NCI-H1417 treated with DMSO at 0.1 percent for 48 hours (cell line): Measurements from ENCODE around the gene MRS2.

Experiments
- DNase-seq: peaks from one replicate; lab custom pipeline; 2025; lab: John Stamatoyannopoulos, UW

MRS2 gene

GRCh38 chr6:24431045-24431451 is 28.3 kb downstream of the MRS2 start:
- no peak for DNase-seq

- DNase-seq, result no peak
Measured at GRCh38 chr6:24432611-24433010, 29.9 kb downstream of the MRS2 start.

- DNase-seq, result no peak
Measured at GRCh38 chr6:24436979-24437378, 34.2 kb downstream of the MRS2 start.

DNA sequence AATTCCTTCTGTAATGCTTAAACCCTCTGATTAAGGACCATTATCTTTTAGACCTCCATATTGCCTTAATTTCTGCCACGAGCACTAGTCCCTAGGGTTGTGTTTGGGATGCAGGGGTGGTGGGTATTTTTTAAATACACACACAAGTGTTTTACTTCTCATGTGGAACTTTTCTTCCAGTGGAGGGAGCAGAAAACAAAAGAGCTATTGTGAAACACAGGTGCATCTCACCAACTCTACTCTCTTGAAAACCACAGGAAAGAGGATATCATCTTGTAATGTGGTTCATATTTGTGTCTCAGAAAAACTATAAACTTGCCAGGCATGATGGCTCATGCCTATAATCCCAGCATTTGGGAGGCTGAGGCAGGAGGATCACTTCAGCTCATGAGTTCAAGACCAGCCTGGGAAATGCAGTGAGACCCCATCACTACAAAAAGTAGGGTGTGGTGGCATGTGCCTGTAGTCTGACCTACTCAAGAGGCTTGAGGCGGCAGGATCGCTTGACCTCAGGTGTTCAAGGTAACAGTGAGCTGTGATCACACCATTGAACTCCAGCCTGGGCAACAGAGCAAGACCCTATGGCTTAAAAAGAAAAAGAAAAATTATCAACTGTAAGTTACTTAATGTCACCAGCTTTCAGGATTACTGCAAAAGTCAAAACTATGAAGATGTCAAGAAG is 37.3 kb downstream of the MRS2 start:
- no peak for DNase-seq

DNA sequence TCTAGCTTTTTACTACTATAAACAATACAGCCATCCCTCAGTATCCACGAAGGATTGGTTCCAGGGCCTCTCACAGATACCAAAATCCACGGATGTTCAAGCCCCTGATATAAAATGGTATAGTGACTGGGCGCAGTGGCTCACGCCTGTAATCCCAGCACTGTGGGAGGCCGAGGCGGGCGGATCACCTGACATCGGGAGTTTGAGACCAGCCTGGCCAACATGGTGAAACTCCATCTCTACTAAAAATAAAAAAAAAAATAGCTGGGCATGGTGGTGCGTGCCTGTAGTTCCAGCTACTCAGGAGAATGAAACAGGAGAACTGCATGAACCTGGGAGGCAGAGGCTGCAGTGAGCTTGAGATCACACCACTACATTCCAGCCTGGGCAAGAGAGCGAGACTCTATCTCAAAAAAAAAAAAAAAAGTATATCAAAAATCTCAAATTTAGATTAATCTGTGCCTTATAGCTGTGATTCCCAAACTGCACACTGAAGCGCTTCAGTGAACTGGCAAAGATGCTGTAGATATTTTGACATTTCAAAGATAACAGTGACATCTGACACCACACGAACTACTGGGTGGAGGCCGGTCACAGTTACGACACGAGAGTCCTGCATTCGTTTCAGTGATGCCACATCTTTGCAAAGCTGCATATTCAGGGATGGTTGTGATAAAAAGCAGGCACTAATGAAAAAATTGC is 38.3 kb downstream of the MRS2 start:
- no peak for DNase-seq

DNA sequence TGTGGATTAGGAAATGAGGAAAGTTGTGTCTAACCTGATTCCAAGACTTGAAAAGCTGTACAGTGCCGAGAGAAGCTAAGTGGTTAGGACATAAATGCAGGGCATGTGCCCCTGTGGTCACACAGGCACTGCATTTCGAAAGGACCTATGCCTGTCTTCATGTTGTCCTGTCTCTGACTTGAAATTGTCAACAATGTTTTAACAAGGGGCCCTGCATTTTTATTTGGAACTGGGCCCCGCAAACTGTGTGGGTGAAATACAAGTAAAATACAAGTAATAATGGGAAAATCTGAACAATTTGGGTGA is 38.8 kb downstream of the MRS2 start:
- DNase-seq, result no peak

DNA sequence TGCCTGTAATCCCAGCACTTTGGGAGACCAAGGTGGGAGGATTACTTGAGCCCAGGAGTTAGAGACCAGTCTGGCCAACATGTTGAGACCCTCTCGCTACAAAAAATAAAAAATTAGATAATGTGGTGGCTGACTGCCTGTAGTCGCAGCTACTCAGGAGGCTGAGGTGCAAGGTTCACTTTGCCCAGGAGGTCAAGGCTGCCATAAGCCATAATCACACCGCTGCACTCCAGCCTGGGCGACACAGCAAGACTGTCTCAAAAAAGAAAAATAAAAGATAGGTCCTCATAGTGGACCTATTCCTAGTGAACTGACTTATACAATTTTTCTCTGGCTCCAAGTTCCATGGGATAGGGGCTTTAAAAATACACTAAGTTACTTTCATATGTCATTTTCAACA is 41.9 kb downstream of the MRS2 start:
- no peak for DNase-seq

DNA sequence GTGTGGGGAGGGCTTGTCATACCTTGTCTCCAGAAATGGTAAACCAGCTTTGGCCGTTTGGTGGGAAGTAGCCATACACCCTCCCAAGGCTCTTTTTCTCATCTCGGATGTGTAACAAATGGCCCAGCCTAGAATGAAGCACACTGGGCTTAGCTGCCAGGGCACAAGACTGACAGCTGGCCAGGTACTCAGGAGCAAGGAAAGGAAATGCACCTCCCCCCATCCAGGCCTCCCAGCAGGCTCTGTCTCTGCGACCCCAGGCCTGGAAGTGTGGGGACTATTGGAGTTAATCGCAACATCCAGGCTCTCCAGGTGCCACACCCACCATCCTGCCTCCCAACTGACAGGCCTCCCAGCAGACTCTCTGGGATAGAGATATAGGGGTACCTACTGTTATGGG is 43.0 kb downstream of the MRS2 start:
- DNase-seq, result no peak

GRCh38 chr6:24446670-24447069 is 43.9 kb downstream of the MRS2 start:
- no peak for DNase-seq

DNA sequence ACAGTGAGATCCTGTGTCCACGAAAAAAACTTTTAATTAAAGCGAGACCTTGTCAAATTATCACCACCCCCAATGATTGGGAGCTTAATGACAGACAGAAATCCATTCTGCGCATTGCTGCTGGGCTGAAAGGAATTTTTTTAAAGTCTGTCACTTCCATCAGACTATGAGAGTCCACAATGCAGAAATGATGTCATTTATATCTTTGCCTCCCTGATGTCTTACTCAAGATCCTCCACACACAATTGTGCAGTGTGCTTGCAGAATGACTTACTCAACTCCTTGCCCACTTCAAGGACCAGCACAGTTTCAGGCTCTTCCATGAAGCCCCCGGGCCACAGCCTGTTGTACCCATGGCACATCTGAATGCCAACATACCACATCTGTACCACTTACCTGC is 45.7 kb downstream of the MRS2 start:
- no peak for DNase-seq

DNA sequence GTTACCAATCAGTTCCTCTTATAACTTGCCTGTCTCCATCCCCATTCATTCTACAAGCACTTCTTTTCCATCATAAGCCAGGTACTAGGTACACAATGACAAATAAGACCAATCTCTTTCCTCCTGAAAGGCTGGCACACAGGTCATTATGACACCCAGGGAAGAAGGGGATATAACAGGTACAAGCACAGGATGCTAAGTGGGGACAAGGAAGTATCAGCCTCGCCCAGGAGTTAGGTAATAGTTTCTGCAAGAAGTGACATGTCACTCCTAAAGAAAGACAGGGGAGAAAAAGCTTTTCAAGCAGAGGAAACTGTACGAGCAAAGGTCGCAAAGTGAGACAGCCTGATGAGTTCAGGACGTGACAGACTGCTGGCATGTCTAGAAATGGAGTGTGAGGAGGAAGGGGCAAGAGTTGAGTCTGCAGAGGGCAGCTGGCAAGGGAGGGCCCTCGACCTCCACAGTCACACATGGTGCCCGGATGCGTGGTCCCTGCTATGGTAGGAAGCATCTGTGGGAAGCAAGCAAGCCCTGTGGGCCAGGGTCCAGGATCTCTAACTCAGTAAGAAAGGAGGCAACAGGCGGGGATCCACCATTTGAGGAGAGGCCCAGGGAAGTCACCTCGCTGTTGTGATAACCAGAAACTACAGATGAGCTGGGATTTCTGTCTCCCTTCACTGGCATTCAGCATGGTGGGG is 46.2 kb downstream of the MRS2 start:
- DNase-seq, result no peak

- DNase-seq, result no peak
Measured at GRCh38 chr6:24451581-24452388, 49.0 kb downstream of the MRS2 start.

DNA sequence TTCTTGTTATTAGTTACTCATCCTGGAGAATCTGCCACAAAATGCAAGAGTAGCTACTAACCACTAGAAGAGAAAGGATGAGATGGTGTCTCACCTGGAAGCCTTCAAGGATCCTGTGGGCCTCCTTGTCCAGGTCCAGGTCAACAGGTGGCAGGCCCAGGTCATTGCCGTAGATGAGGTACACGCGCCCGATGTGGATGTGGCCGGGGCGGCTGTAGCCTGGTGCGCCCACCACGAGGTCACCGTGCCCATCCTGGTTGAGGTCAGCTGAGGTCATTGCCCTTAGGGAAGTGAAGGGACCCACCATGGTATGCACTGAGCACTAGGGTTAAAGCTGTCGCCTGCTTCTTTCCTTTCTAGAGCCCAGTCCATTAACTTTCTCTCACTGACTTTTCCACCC is 51.2 kb downstream of the MRS2 start:
- DNase-seq, result no peak

GRCh38 chr6:24454452-24454851 is 51.7 kb downstream of the MRS2 start:
- no peak for DNase-seq

DNA sequence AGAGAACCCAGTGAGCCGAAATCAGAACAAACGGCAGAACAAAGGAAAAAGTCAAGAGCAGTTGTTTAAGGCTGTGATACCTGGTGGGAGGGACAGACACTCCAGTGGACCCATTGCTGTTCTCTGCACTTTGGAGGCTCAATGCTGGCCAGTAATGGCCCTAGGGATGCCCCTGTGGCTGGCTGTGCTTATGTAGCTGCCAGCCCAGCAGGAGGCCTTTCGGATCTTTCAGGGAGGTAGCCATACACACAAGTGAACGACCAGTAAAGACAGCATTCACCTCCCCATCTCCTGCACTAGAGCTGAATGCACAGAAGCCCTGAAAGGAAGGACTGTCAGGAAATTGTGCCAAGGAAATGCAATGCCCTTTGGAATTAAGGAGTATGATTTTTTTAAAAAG is 52.3 kb downstream of the MRS2 start:
- DNase-seq, result no peak

DNA sequence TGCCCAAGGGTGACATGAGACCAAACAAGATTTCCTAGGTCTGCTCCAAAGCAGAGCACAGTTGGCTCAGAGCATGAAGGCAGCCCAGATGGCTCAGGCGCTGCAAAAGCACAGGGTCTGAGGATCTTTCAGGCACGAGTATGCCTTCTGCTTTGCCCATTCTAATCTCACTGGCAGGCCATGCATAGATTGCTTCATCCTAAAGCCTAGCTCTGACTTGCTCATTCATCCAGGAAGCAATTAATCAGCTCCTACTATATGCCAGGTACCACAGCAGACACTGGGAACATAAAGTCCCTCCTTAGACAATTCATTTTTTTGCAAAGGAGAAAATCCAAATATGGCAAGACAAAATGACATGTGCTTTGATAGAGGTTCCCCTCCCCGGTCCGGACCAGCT is 55.4 kb downstream of the MRS2 start:
- no peak for DNase-seq

- no peak for DNase-seq
Measured at GRCh38 chr6:24458941-24459340, 56.2 kb downstream of the MRS2 start.

DNA sequence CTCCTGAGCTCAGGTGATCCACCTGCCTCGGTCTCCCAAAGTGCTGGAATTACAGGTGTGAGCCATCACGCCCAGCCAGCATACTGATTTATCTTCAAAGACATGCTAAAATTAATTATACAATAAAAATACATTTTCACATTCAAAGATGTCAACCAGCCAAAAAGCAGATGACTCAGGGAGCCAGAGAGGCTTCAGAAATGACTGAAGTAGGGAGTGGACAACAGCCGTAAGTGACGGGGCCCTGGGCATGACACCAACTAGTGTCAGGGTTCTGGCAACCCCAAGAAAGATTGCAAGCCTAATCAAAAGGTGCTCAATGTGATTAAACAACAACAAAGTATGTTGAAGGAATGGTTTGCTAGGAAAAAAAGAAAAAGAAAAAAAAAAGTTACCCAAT is 58.2 kb downstream of the MRS2 start:
- DNase-seq, result no peak

GRCh38 chr6:24464253-24465038 is 61.7 kb downstream of the MRS2 start:
- DNase-seq, result no peak

GRCh38 chr6:24469811-24470210 is 67.1 kb downstream of the MRS2 start:
- DNase-seq, result no peak

DNA sequence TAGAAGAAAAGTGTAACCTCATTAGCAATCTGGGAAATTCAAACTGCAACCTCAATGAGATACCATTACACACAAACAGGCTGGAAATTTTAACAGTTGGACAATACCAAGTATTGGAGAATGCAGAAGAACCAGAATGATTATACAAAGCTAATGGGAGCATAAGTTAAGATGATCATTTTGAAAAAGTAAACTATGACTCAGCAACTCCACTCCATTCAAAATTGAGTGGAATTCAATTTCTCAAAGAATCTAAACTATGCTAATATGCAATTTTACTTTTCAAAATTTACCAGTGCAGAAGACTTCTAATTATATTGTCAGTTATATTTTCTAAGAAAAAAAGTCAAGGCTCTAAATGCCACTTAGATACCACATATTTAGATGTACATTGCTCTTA is 69.4 kb downstream of the MRS2 start:
- DNase-seq, result no peak
